Fibroblast of the aortic adventitia (primary cell): ENCODE data around the gene SYMPK. TPM values are rescaled to one million over a fixed set of nuclear protein-coding genes. Genes with fewer than 3 reads are reported as not detected.

Experiments
- DNase-seq: peaks from one replicate; pipeline ENCODE4 v3.0.0-alpha.2; 2010; ENCODE audit warnings: low read depth
- H3K4me3 ChIP-seq: 2 replicates; pipeline ENCODE4 v1.5.1; 2011; ENCODE audit warnings: low read depth, mild to moderate bottlenecking, control low read depth, low read length, moderate library complexity
- CTCF ChIP-seq: IDR thresholded peaks from 2 replicates; pipeline ENCODE4 v1.5.1; 2011; ENCODE audit warnings: mild to moderate bottlenecking, low read length, control low read depth, inconsistent platforms; ENCODE audit not compliant: insufficient read depth
- total RNA-seq: library from RNA; depleted of rRNA; stranded (reverse); fragments of >200 nt; gene quantifications from 2 replicates; pipeline ENCODE4 v1.2.3, GENCODE V29; 2012; ENCODE audit warnings: low replicate concordance

SYMPK gene
- total RNA-seq, 1 donor: 38.1 TPM

- no peak for DNase-seq
- no peak overlapping the region for H3K4me3 ChIP-seq
- no peak for TF ChIP-seq CTCF
Measured at GRCh38 chr19:45881082-45881908, 18.3 kb upstream of the SYMPK start.

GRCh38 chr19:45879971-45880370 is 17.0 kb upstream of the SYMPK start:
- no peak for DNase-seq
- no peak overlapping the region for H3K4me3 ChIP-seq
- TF ChIP-seq CTCF: no peak

- H3K4me3 ChIP-seq: no peak overlapping the region
Measured at GRCh38 chr19:45879055-45879454, 16.1 kb upstream of the SYMPK start.

GRCh38 chr19:45878043-45878794 is 15.3 kb upstream of the SYMPK start:
- DNase-seq: no peak
- H3K4me3 ChIP-seq: no peak overlapping the region
- no peak for TF ChIP-seq CTCF

More at GRCh38 chr19:45879055-45879454, 16.1 kb upstream of the SYMPK start:
- DNase-seq: no peak
- no peak for TF ChIP-seq CTCF

GRCh38 chr19:45876411-45877197 is 13.7 kb upstream of the SYMPK start:
- DNase-seq: no peak

GRCh38 chr19:45876161-45876410 is 13.1 kb upstream of the SYMPK start:
- DNase-seq: no peak
- TF ChIP-seq CTCF: no peak
- H3K4me3 ChIP-seq: no peak overlapping the region

More at GRCh38 chr19:45876411-45877197, 13.7 kb upstream of the SYMPK start:
- no peak overlapping the region for H3K4me3 ChIP-seq
- no peak for TF ChIP-seq CTCF
